HG03432 (cell line): ENCODE results near the gene FGF14.

ENCODE experiments used
- ATAC-seq: cut with Tn5 transposase; IDR thresholded peaks from one replicate; pipeline ENCODE4 v1.9.1; 2021; ENCODE audit warnings: mild to moderate bottlenecking, moderate library complexity; ENCODE audit not compliant: unreplicated experiment

Gene FGF14

DNA sequence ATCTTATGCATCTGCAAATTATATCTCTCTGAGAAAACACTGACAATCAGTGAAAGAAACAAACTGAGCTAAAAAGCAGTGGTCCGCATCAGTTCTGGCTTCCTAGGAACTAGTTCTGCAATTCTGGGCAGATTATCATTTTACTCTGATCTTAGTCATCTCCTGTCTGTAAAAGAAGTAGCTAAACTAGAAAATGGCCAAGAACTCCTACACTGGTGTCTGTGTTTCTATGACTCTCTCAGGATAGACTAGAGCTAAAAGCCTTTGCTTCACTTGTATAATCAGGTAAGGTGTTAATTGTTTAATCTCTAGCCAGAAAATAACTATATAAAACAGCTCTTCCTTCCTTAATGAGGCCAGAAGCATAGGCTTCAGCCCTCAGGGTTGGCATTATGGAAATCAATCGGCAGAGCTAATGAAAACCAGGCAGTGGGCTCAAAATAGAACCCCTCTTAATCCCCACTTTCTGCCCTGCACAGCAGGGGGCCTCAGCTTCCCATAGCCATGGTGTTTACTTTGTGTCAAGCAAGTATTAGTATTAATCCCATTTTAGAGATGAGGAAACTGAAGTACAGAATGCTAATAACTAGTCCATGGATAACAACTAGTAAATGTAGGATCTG, 459.2 kb downstream of the FGF14 start:
- ATAC-seq, result no peak

- peak; percentile 58 for ATAC-seq
These were observed 459.8 kb downstream of the FGF14 start for GRCh38 chr13:101942038-101942437.

DNA sequence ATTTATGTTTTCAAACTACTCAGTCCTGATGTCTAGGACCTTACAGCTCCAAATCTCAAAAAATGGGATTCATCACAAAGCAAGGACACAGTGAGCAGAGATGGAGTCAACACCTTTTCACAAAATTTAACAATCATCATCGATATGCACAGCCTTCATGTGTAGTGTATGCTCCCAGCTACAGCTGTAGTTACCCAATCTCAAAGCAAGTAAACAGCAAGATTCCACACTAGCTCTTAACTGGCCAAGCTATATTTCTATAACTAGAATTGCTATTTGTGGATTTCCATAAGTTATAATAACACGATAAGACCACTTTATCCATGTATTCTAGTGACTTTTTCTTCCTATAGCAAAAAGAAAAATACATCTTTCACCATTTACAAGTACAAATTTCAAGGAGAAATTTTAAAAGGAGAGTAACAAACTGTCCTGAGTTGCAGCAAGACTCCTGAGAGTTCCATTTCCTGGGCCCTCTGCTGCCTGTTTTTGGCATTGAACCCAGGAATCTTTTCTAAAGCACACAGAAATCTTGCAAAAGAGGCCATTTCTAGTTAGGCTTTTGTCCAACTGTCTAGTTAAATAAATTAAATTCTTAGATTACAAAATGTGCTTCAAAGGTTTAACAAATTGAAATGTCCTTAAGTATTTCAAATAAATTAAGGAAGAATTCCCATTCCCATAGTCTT, 460.6 kb downstream of the FGF14 start:
- ATAC-seq, result no peak

- ATAC-seq, result no peak
These were observed 462.5 kb downstream of the FGF14 start for GRCh38 chr13:101939370-101939769.

DNA sequence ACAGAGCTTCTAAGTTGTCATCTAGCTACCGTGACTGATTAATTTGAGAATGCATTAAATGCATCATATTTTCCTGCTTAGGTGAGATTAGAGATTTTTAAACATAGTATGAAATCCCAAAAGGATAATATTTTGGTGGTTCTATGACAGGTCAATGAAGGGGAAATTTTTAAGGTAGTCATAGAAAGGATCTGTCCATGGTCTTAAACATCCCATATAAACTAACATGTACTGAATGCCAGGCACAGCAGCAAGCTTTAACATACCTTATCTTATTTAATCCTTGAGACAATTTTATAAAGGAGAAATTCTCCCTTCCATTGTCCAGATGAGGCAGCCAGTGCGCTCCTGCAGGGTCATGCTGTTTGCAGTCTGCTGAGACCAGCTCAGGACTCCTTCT, 466.0 kb downstream of the FGF14 start:
- ATAC-seq, result no peak

DNA sequence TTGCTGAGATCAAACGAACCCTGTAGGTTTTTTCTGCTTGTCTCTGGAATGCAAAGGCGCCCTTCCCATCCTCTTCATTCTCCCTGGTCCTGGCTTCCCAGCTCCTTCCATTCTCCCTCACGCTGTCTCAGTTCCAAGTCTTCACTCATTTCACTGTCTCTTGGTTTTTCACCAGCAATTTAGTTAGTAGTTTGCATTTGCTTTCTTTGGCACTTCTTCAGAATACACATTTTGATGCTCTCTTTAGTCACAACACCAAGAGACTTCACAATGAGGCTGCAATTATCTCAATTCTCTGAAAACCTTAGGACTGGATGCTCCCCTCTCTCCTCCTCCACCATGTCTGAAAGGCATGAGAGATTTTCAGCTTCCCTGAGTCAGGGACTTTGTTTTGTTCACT, 470.7 kb downstream of the FGF14 start:
- no peak for ATAC-seq

- no peak for ATAC-seq
These were observed 471.5 kb downstream of the FGF14 start for GRCh38 chr13:101930331-101930730.

- ATAC-seq, result no peak
These were observed 476.1 kb downstream of the FGF14 start for GRCh38 chr13:101925731-101926130.

GRCh38 chr13:101919541-101920181, 482.2 kb downstream of the FGF14 start:
- no peak for ATAC-seq

- ATAC-seq, result no peak
These were observed 483.8 kb downstream of the FGF14 start for GRCh38 chr13:101917833-101918661.

DNA sequence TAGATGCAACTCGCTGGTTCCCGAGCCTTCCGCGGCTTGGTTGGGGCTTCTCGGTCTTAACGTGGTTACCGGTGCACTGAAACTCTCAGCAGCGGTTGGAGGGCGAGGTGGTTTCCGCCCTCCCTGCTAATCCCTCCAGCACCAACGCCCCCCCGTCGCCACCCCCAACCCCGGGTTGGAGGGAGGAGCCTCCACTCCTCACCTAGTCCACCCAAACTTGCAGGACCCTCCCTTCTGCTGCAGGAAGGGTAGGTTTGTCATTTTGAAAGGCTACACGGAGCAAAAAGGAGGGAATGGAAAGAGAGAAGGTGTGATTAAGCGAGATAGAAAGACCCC, 484.4 kb downstream of the FGF14 start:
- ATAC-seq, result peak; percentile 3

GRCh38 chr13:101916775-101917474, 484.9 kb downstream of the FGF14 start:
- peak; percentile 22 for ATAC-seq

DNA sequence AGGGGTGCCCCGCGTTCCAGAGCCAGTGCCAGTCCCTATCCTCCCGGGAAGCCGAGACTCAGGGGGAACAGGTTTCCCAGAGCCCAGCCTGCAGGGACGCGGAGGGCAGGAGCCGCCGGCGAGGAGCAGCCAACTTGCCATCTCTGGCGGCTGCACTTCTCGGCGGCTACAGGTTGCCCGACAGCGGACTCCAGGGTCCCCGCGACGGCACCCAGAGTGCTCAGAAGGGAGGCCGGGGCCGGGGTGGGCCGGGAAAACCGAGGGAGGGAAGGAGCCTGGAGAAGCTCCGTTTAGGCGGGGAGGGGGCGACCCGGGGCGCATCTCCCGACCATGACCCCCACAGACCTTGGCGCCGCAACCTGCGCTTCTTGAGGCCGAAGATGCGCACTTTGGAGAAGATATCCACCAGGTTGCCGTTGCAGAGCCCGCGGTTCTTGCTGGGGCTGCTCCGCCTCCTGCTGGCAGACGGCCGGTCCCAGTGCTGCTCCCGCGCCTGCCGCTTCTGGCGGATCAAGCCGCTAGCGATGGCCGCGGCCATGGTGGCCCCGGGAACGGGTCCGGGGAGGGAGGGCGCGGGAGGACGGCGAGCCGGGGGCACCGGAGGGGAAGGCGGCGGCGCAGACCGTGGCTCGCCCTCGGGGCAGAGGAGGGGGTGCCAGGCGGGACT, 485.6 kb downstream of the FGF14 start:
- ATAC-seq, result peak; percentile 42

- no peak for ATAC-seq
These were observed 486.1 kb downstream of the FGF14 start for GRCh38 chr13:101915755-101916107.

GRCh38 chr13:101915331-101915730, 486.5 kb downstream of the FGF14 start:
- ATAC-seq, result no peak

DNA sequence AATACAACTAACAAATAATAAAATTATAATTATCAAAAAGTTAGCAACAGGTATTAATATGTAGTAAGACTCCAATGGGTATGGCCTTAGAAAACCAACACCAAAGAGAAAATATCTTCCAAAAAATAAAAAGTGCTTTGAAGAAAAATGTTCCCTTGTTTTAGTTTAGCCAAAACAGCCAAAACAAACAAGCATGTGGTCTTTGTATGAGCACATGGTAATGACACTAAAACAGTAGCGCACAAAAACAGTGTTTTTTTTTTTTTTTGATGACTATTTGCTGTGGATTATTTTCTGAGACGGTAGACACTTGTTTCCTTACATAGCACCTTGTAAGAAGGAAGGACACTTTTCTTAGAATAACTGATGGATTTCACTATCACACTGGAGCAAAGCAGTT, 490.1 kb downstream of the FGF14 start:
- no peak for ATAC-seq

DNA sequence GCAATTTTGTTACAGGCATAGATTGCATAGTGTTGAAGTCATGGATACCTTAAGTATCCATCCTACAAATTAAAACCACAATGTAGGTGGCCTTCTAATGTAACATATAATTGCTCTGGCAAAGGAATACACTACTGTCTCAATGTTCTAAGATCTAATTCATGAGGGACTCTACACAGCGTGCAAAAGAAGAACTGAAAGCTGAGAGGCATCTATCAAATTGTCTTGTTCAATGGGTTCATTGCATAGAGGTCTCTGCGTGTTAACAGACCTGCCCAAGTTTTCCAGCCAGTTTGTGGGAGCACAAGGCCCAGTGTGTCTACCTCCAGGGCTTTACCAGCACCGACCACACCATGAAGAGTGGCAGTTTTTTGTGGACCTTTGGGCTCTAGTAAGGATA, 498.0 kb downstream of the FGF14 start:
- ATAC-seq, result no peak

- no peak for ATAC-seq
These were observed 503.2 kb downstream of the FGF14 start for GRCh38 chr13:101898676-101899075.

DNA sequence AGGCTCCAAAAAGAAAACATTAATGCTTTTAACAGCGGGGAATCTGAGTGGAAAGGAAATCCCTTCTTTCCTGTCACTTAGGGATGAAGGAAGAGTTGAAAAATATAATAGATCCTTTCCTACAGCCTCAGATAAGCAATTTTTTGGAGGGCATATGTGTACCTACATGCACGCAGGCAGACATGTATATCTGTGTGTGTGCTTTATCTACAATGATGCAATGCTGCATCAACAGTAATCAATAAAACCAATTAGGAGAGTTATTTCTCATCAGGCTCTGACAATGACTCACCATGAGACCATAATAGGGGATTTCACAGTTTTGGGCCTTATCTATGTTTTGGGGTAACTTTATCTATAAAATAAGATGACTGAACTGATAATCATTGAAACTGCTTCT, 505.3 kb downstream of the FGF14 start:
- ATAC-seq, result no peak

DNA sequence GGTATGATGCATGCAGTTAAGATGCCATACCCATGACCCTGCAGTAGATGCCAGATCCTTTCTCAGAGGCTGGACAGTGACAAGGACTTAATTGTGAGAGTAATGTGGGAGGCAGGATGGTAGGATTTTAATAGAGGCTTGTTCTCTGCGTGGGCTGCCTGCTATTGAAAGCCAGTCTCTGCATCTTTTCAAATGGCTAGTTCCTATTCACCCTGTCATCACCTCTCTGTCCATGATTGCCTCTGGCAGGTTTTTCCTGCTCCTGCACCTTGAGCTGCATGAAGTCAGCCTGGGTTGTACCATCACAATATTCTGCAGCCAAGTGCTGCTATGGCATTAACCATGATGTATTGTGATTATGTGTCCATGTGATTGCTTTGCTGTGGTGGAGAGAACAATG, 508.8 kb downstream of the FGF14 start:
- ATAC-seq, result no peak

GRCh38 chr13:101892296-101892695, 509.6 kb downstream of the FGF14 start:
- ATAC-seq, result no peak
